GM18870 (cell line): Measurements from ENCODE around the gene NEK4.
"Not testable (repeated sequence)": the region's sequence is repeated elsewhere in the genome, so short reads cannot be mapped to it uniquely, and the experiment has no call there.

Experiments
- ATAC-seq: cut with Tn5 transposase; IDR thresholded peaks from one replicate; pipeline ENCODE4 v1.9.1; 2021; ENCODE audit warnings: moderate library complexity; ENCODE audit not compliant: unreplicated experiment

Gene NEK4

GRCh38 chr3:52743152-52743551 lies 27.6 kb downstream of the NEK4 start:
- ATAC-seq = no peak

- ATAC-seq = no peak
Observed at GRCh38 chr3:52742418-52743041, 28.2 kb downstream of the NEK4 start.

GRCh38 chr3:52739730-52740129 lies 31.0 kb downstream of the NEK4 start:
- no peak for ATAC-seq

GRCh38 chr3:52733256-52733891 lies 37.4 kb downstream of the NEK4 start:
- ATAC-seq = no peak

GRCh38 chr3:52731590-52731989 lies 39.1 kb downstream of the NEK4 start:
- ATAC-seq = no peak

GRCh38 chr3:52730681-52731080 lies 40.1 kb downstream of the NEK4 start:
- ATAC-seq = no peak

- not testable (repeated sequence) for ATAC-seq
Observed at GRCh38 chr3:52728753-52729152, 42.0 kb downstream of the NEK4 start.

- no peak for ATAC-seq
Observed at GRCh38 chr3:52724511-52724910, 46.2 kb downstream of the NEK4 start.

- no peak for ATAC-seq
Observed at GRCh38 chr3:52723935-52724334, 46.8 kb downstream of the NEK4 start.

- ATAC-seq = no peak
Observed at GRCh38 chr3:52722491-52722890, 48.2 kb downstream of the NEK4 start.

GRCh38 chr3:52721730-52722008 lies 49.1 kb downstream of the NEK4 start:
- no peak for ATAC-seq

- ATAC-seq = no peak
Observed at GRCh38 chr3:52721002-52721729, 49.6 kb downstream of the NEK4 start.

- ATAC-seq = no peak
Observed at GRCh38 chr3:52719618-52720017, 51.1 kb downstream of the NEK4 start.

GRCh38 chr3:52715714-52716305 lies 54.9 kb downstream of the NEK4 start:
- ATAC-seq = no peak

GRCh38 chr3:52714335-52715302 lies 56.1 kb downstream of the NEK4 start:
- ATAC-seq = no peak

GRCh38 chr3:52712291-52713212 lies 58.2 kb downstream of the NEK4 start:
- no peak for ATAC-seq

- no peak for ATAC-seq
Observed at GRCh38 chr3:52710512-52710911, 60.2 kb downstream of the NEK4 start.

GRCh38 chr3:52707585-52707984 lies 63.2 kb downstream of the NEK4 start:
- ATAC-seq = no peak

GRCh38 chr3:52705688-52706686 lies 64.8 kb downstream of the NEK4 start, which contains the start of the genes GLT8D1 and SPCS1:
GLT8D1 (minus strand) TSS chr3:52705791; CDS start chr3:52700460, 5,331 bp downstream.
SPCS1 (plus strand) TSS chr3:52706106; CDS start chr3:52706247, 141 bp downstream.
- ATAC-seq = peak; percentile 42
